ENCODE results near the gene MAP7D3.

MAP7D3 gene

GRCh38 chrX:136227948-136228838 lies 23.0 kb downstream of the MAP7D3 start:
- ChIA-PET CTCF (no interaction called here), POLR2A (no interaction called here)
- DNase-seq (ENCODE audit: extremely low spot score), result no peak
- TF ChIP-seq L3MBTL2 (conservative IDR thresholded peaks at IDR 0.05), result no peak
- no peak for TF ChIP-seq TARDBP (IDR thresholded peaks at IDR 0.05)
- no peak for TF ChIP-seq BHLHE40 (IDR thresholded peaks at IDR 0.05; ENCODE audit: borderline replicate concordance)
- TF ChIP-seq LEF1 (IDR thresholded peaks at IDR 0.05; ENCODE audit: borderline replicate concordance), result no peak
- no peak for TF ChIP-seq CTBP1 (IDR thresholded peaks at IDR 0.05; ENCODE audit: borderline replicate concordance)
- no peak for TF ChIP-seq PKNOX1 (IDR thresholded peaks at IDR 0.05)
- no peak for TF ChIP-seq NFRKB (IDR thresholded peaks at IDR 0.05)

- CTCF ChIA-PET, result no interaction called here
- no peak for DNase-seq (ENCODE audit: extremely low spot score)
- no peak for TF ChIP-seq LEF1 (IDR thresholded peaks at IDR 0.05; ENCODE audit: borderline replicate concordance)
- POLR2A ChIA-PET, result no interaction called here
These were observed 24.1 kb downstream of the MAP7D3 start for GRCh38 chrX:136227074-136227473.

- POLR2A ChIA-PET, result interaction anchor here (0.6 to 1.1 kb wide), 2 partner anchors 10 to 28 kb away, joined by 3 read pairs; no protein-coding TSS in a partner anchor
- CTCF ChIA-PET, result no interaction called here
- no peak for DNase-seq (ENCODE audit: extremely low spot score)
- TF ChIP-seq FOXK2 (IDR thresholded peaks at IDR 0.05), result no peak
- no peak for TF ChIP-seq FOXA1 (IDR thresholded peaks at IDR 0.05)
- no peak for TF ChIP-seq CTBP1 (IDR thresholded peaks at IDR 0.05; ENCODE audit: borderline replicate concordance)
- TF ChIP-seq NFRKB (IDR thresholded peaks at IDR 0.05), result no peak
- no peak for TF ChIP-seq ARNT (IDR thresholded peaks at IDR 0.05)
- TF ChIP-seq SUZ12 (IDR thresholded peaks at IDR 0.05), result no peak
- no peak for TF ChIP-seq LEF1 (IDR thresholded peaks at IDR 0.05; ENCODE audit: borderline replicate concordance)
- no peak for TF ChIP-seq ZNF384 (IDR thresholded peaks at IDR 0.05)
- TF ChIP-seq ELF4 (IDR thresholded peaks at IDR 0.05), result no peak
- TF ChIP-seq PKNOX1 (IDR thresholded peaks at IDR 0.05), result no peak
These were observed 29.2 kb downstream of the MAP7D3 start for GRCh38 chrX:136221851-136222513.

- CTCF ChIA-PET, result no interaction called here
- DNase-seq (ENCODE audit: extremely low spot score), result no peak
- POLR2A ChIA-PET, result no interaction called here
- no peak for TF ChIP-seq PKNOX1 (IDR thresholded peaks at IDR 0.05)
- TF ChIP-seq FOXA1 (IDR thresholded peaks at IDR 0.05), result no peak
- no peak for TF ChIP-seq L3MBTL2 (conservative IDR thresholded peaks at IDR 0.05)
- TF ChIP-seq TARDBP (IDR thresholded peaks at IDR 0.05), result no peak
- no peak for TF ChIP-seq ZNF384 (IDR thresholded peaks at IDR 0.05)
- no peak for TF ChIP-seq ELF4 (IDR thresholded peaks at IDR 0.05)
- no peak for TF ChIP-seq HDGF (IDR thresholded peaks at IDR 0.05; ENCODE audit: borderline replicate concordance)
- TF ChIP-seq ARNT (IDR thresholded peaks at IDR 0.05), result no peak
- no peak for TF ChIP-seq NFRKB (IDR thresholded peaks at IDR 0.05)
- no peak for TF ChIP-seq FOXK2 (IDR thresholded peaks at IDR 0.05)
- no peak for TF ChIP-seq SP1 (IDR thresholded peaks at IDR 0.05)
- TF ChIP-seq BHLHE40 (IDR thresholded peaks at IDR 0.05; ENCODE audit: borderline replicate concordance), result no peak
- no peak for TF ChIP-seq FOXM1 (IDR thresholded peaks at IDR 0.05; ENCODE audit: borderline replicate concordance)
- TF ChIP-seq SUZ12 (IDR thresholded peaks at IDR 0.05), result no peak
- TF ChIP-seq CTBP1 (IDR thresholded peaks at IDR 0.05; ENCODE audit: borderline replicate concordance), result no peak
- TF ChIP-seq LEF1 (IDR thresholded peaks at IDR 0.05; ENCODE audit: borderline replicate concordance), result no peak
These were observed 30.2 kb downstream of the MAP7D3 start for GRCh38 chrX:136220951-136221350.

GRCh38 chrX:136220540-136220939 lies 30.7 kb downstream of the MAP7D3 start:
- TF ChIP-seq FOXK2 (IDR thresholded peaks at IDR 0.05), result no peak
- no peak for DNase-seq (ENCODE audit: extremely low spot score)
- ChIA-PET POLR2A (no interaction called here), CTCF (no interaction called here)

- TF ChIP-seq FOXM1 (IDR thresholded peaks at IDR 0.05; ENCODE audit: borderline replicate concordance) (no peak), SP1 (IDR thresholded peaks at IDR 0.05) (no peak), FOXK2 (IDR thresholded peaks at IDR 0.05) (no peak), TARDBP (IDR thresholded peaks at IDR 0.05) (no peak), ARNT (IDR thresholded peaks at IDR 0.05) (no peak), HDGF (IDR thresholded peaks at IDR 0.05; ENCODE audit: borderline replicate concordance) (no peak), L3MBTL2 (conservative IDR thresholded peaks at IDR 0.05) (no peak), SUZ12 (IDR thresholded peaks at IDR 0.05) (no peak)
- no peak for DNase-seq (ENCODE audit: extremely low spot score)
- ChIA-PET POLR2A (no interaction called here), CTCF (no interaction called here)
These were observed 31.3 kb downstream of the MAP7D3 start for GRCh38 chrX:136219893-136220292.

Data from HEK293T (cell line).